ENCODE data around the gene ERBIN. TPM values are rescaled to one million over a fixed set of nuclear protein-coding genes. Genes with fewer than 3 reads are reported as not detected.
A peak's percentile ranks its signal among the peaks of the same experiment; 100 is the strongest.

The ERBIN gene
- polyA plus RNA-seq, 1 of the 3 experiments (the other 2 are of a cell fraction): 10.3 TPM

DNA sequence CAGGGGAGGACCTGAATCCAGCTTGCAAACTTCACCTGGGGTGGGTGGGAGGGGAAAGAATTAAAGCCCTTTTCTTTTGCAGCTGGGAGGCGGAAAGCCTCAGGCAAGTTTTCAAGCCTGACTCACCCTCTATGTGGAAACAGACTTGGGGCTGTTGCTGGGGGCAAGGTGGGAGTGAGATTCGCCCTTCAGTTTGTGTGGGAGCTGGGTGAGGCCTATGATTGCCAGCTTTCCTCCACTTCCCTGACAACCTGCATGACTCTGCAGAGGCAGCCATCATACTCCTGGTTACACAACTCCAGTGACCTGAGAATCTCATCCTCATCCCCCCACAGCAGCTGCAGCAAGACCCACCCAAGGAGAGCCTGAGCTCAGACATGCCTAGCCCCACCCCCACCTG lies 174.5 kb downstream of the ERBIN start:
- Histone ChIP-seq H2AFZ (ENCODE audit: low read depth) (no peak overlapping the region), H3K9me2 (no peaks in the 10 kb centered on the region), H3K9me3 (peaks cover 27% of the 10 kb centered on the region), H3K27me3 (ENCODE audit: insufficient read depth) (no peaks in the 10 kb centered on the region), H3K79me2 (ENCODE audit: insufficient read depth) (no peaks in the 10 kb centered on the region), H3F3A (replicated peaks; ENCODE audit: insufficient read depth) (peaks cover 12% of the 10 kb centered on the region), H3K9ac (no peak overlapping the region), H3K4me2 (no peak overlapping the region), H3K27ac (ENCODE audit: low read depth in 2 of 2, low read length in 1 of 2) (no peak overlapping the region), H3K4me1 (ENCODE audit: control insufficient read depth in 1 of 2, insufficient read depth in 2 of 2, low read depth in 1 of 2, low read length in 1 of 2) (no peaks in the 10 kb centered on the region), H3K4me3 (ENCODE audit: low read depth in 2 of 2, low read length in 1 of 2) (no peak overlapping the region), H4K20me1 (ENCODE audit: insufficient read depth) (no peaks in the 10 kb centered on the region), H3K36me3 (replicated peaks in 1 of 2; ENCODE audit: control insufficient read depth in 1 of 2, insufficient read depth in 2 of 2, low read length in 1 of 2) (peaks cover 0 to 31% of the 10 kb centered on the region in 2 experiments)
- POLR2A ChIA-PET: no interaction called here
- TF ChIP-seq MEF2A (IDR thresholded peaks at IDR 0.05; ENCODE audit: borderline replicate concordance, low read depth): no peak
- TF ChIP-seq, protein P1, sequence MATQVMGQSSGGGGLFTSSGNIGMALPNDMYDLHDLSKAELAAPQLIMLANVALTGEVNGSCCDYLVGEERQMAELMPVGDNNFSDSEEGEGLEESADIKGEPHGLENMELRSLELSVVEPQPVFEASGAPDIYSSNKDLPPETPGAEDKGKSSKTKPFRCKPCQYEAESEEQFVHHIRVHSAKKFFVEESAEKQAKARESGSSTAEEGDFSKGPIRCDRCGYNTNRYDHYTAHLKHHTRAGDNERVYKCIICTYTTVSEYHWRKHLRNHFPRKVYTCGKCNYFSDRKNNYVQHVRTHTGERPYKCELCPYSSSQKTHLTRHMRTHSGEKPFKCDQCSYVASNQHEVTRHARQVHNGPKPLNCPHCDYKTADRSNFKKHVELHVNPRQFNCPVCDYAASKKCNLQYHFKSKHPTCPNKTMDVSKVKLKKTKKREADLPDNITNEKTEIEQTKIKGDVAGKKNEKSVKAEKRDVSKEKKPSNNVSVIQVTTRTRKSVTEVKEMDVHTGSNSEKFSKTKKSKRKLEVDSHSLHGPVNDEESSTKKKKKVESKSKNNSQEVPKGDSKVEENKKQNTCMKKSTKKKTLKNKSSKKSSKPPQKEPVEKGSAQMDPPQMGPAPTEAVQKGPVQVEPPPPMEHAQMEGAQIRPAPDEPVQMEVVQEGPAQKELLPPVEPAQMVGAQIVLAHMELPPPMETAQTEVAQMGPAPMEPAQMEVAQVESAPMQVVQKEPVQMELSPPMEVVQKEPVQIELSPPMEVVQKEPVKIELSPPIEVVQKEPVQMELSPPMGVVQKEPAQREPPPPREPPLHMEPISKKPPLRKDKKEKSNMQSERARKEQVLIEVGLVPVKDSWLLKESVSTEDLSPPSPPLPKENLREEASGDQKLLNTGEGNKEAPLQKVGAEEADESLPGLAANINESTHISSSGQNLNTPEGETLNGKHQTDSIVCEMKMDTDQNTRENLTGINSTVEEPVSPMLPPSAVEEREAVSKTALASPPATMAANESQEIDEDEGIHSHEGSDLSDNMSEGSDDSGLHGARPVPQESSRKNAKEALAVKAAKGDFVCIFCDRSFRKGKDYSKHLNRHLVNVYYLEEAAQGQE (IDR thresholded peaks at IDR 0.05; ENCODE audit: low read depth, low read length): no peak
- no peak for TF ChIP-seq NFIC (IDR thresholded peaks at IDR 0.05; ENCODE audit: borderline replicate concordance)
- no peak for TF ChIP-seq SIN3A (IDR thresholded peaks at IDR 0.05; ENCODE audit: borderline replicate concordance, low read depth, low read length)
- TF ChIP-seq, protein P2, sequence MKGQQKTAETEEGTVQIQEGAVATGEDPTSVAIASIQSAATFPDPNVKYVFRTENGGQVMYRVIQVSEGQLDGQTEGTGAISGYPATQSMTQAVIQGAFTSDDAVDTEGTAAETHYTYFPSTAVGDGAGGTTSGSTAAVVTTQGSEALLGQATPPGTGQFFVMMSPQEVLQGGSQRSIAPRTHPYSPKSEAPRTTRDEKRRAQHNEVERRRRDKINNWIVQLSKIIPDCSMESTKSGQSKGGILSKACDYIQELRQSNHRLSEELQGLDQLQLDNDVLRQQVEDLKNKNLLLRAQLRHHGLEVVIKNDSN (IDR thresholded peaks at IDR 0.05; ENCODE audit: borderline replicate concordance, low read depth): no peak
- TF ChIP-seq FOSL2 (IDR thresholded peaks at IDR 0.05; ENCODE audit: borderline replicate concordance, low read depth): no peak
- TF ChIP-seq, protein P3, sequence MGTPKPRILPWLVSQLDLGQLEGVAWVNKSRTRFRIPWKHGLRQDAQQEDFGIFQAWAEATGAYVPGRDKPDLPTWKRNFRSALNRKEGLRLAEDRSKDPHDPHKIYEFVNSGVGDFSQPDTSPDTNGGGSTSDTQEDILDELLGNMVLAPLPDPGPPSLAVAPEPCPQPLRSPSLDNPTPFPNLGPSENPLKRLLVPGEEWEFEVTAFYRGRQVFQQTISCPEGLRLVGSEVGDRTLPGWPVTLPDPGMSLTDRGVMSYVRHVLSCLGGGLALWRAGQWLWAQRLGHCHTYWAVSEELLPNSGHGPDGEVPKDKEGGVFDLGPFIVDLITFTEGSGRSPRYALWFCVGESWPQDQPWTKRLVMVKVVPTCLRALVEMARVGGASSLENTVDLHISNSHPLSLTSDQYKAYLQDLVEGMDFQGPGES (IDR thresholded peaks at IDR 0.05; ENCODE audit: low read depth, low read length): no peak
- no peak for TF ChIP-seq RAD21 (IDR thresholded peaks at IDR 0.05; ENCODE audit: low read length)
- no peak for TF ChIP-seq SMC3 (IDR thresholded peaks at IDR 0.05; ENCODE audit: low read depth, low read length)
- no peak for TF ChIP-seq FOXM1 (IDR thresholded peaks at IDR 0.05; ENCODE audit: low read depth)
- no peak for TF ChIP-seq TCF12 (IDR thresholded peaks at IDR 0.05)
- TF ChIP-seq POLR2AphosphoS5 (IDR thresholded peaks at IDR 0.05; ENCODE audit: low read depth, low read length): no peak
- DNase-seq: no peak
- CTCF ChIA-PET: no interaction called here
- 100% methylated on average over 2 of the region's 2 CpGs for WGBS (ENCODE audit: low lambda C conversion rate)

DNA sequence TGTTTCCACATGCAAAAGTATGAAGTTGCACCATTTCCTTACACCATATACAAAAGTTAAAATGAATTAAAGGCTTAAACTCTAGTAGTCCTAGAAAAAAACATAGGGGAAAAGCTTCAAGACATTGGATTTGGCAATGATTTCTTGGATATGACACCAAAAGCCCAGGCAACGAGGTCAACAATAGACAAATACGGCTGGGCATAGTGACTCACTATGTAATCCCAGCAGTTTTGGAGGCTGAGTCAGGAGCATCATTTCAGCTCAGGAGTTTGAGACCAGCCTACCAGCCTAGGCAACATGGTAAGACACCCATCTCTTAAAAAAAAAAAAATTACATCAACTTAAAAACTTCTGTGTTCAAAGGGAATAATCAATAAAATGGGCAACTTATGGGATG lies 186.8 kb downstream of the ERBIN start:
- Histone ChIP-seq H4K20me1 (ENCODE audit: insufficient read depth) (no peaks in the 10 kb centered on the region), H3K27ac (ENCODE audit: low read depth in 2 of 2, low read length in 1 of 2) (peak overlapping the region in 1 of 2 experiments; percentile 30; a peak in 1 of 4 replicates), H3K4me2 (no peak overlapping the region), H3K4me1 (ENCODE audit: control insufficient read depth in 1 of 2, insufficient read depth in 2 of 2, low read depth in 1 of 2, low read length in 1 of 2) (no peaks in the 10 kb centered on the region), H3K9me3 (peaks cover 11% of the 10 kb centered on the region; the same call in 1 of the 2 replicates), H3K79me2 (ENCODE audit: insufficient read depth) (no peaks in the 10 kb centered on the region), H3K27me3 (ENCODE audit: insufficient read depth) (no peaks in the 10 kb centered on the region), H3F3A (replicated peaks; ENCODE audit: insufficient read depth) (peaks cover 3% of the 10 kb centered on the region), H2AFZ (ENCODE audit: low read depth) (no peak overlapping the region), H3K9ac (no peak overlapping the region), H3K36me3 (replicated peaks in 1 of 2; ENCODE audit: control insufficient read depth in 1 of 2, insufficient read depth in 2 of 2, low read length in 1 of 2) (no peaks in the 10 kb centered on the region), H3K4me3 (ENCODE audit: low read depth in 2 of 2, low read length in 1 of 2) (no peak overlapping the region), H3K9me2 (no peaks in the 10 kb centered on the region)
- POLR2A ChIA-PET: no interaction called here
- 12% methylated on average over 2 of the region's 2 CpGs for WGBS (ENCODE audit: low lambda C conversion rate)
- CTCF ChIA-PET: interaction anchor here (0.9 kb wide), 1 partner anchor 23 kb away, joined by 4 read pairs; no protein-coding TSS in a partner anchor
- DNase-seq: no peak
- TF ChIP-seq SMC3 (IDR thresholded peaks at IDR 0.05; ENCODE audit: low read depth, low read length) (no peak), RCOR1 (IDR thresholded peaks at IDR 0.05; ENCODE audit: low read length) (no peak), ELF1 (IDR thresholded peaks at IDR 0.05) (no peak), RXRA (IDR thresholded peaks at IDR 0.05; ENCODE audit: borderline replicate concordance, low read depth) (no peak)
- TF ChIP-seq, protein P4, sequence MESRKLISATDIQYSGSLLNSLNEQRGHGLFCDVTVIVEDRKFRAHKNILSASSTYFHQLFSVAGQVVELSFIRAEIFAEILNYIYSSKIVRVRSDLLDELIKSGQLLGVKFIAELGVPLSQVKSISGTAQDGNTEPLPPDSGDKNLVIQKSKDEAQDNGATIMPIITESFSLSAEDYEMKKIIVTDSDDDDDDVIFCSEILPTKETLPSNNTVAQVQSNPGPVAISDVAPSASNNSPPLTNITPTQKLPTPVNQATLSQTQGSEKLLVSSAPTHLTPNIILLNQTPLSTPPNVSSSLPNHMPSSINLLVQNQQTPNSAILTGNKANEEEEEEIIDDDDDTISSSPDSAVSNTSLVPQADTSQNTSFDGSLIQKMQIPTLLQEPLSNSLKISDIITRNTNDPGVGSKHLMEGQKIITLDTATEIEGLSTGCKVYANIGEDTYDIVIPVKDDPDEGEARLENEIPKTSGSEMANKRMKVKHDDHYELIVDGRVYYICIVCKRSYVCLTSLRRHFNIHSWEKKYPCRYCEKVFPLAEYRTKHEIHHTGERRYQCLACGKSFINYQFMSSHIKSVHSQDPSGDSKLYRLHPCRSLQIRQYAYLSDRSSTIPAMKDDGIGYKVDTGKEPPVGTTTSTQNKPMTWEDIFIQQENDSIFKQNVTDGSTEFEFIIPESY (IDR thresholded peaks at IDR 0.05; ENCODE audit: borderline replicate concordance, low read depth): no peak
- TF ChIP-seq, protein P5, sequence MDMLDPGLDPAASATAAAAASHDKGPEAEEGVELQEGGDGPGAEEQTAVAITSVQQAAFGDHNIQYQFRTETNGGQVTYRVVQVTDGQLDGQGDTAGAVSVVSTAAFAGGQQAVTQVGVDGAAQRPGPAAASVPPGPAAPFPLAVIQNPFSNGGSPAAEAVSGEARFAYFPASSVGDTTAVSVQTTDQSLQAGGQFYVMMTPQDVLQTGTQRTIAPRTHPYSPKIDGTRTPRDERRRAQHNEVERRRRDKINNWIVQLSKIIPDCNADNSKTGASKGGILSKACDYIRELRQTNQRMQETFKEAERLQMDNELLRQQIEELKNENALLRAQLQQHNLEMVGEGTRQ (IDR thresholded peaks at IDR 0.05; ENCODE audit: borderline replicate concordance, low read depth, low read length): no peak
- TF ChIP-seq, protein P2 (IDR thresholded peaks at IDR 0.05; ENCODE audit: borderline replicate concordance, low read depth): no peak

Data from SK-N-SH (cell line).